Osteocyte (in vitro differentiated cells): ENCODE results near the gene PHC2. TPM values are rescaled to one million over a fixed set of nuclear protein-coding genes. Genes with fewer than 3 reads are reported as not detected.

Source experiments
- DNase-seq: peaks from one replicate; pipeline ENCODE4 v3.0.0; 2021; ENCODE audit warnings: mixed read lengths; ENCODE audit not compliant: unreplicated experiment; ENCODE audit errors: extremely low spot score
- H3K27ac Mint-ChIP-seq: one replicate; pipeline ENCODE4 v1.8.0; 2021; ENCODE audit warnings: mild to moderate bottlenecking, mixed read lengths; ENCODE audit not compliant: unreplicated experiment
- H3K27me3 Mint-ChIP-seq: one replicate; pipeline ENCODE4 v1.8.0; 2021; ENCODE audit warnings: mixed read lengths; ENCODE audit not compliant: unreplicated experiment
- H3K36me3 Mint-ChIP-seq: one replicate; pipeline ENCODE4 v1.8.0; 2021; ENCODE audit warnings: mixed read lengths; ENCODE audit not compliant: unreplicated experiment
- H3K4me1 Mint-ChIP-seq: one replicate; pipeline ENCODE4 v1.8.0; 2021; ENCODE audit warnings: mixed read lengths; ENCODE audit not compliant: unreplicated experiment
- H3K4me3 Mint-ChIP-seq: one replicate; pipeline ENCODE4 v1.8.0; 2021; ENCODE audit warnings: mild to moderate bottlenecking, moderate library complexity, mixed read lengths; ENCODE audit not compliant: unreplicated experiment
- H3K9me3 Mint-ChIP-seq: one replicate; pipeline ENCODE4 v1.8.0; 2021; ENCODE audit warnings: mixed read lengths; ENCODE audit not compliant: unreplicated experiment
- total RNA-seq: library from RNA; stranded (reverse); gene quantifications from 2 replicates; pipeline ENCODE4 v1.2.1, GENCODE V29; 2021
- TF ChIP-seq, protein P1 (sequence below): fragments of 200-600 bp; sonication (generic); IDR thresholded peaks from 2 replicates; pipeline ENCODE4 v1.5.0; 2021; ENCODE audit warnings: antibody characterized with exemption, mild to moderate bottlenecking, moderate library complexity

PHC2 gene
- total RNA-seq, 1 donor from 2014 or later, result 160 TPM

DNA sequence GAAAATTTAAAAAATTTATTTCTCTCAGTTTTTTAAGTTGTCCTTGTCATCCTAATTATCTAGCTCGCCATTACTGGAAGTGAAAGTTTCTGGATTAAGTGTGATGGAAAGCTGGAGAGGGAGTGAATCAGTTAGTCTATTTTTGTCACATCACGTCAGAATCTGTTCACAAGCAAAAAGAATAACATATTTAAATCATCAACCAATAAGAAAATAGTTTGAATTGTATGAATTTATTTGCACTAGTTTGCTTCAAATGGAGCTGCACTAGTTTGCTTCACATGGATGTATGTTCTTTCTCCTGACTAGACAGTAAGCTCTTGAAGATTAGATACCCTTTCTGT lies 22.8 kb downstream of the PHC2 start:
- TF ChIP-seq, protein P1, sequence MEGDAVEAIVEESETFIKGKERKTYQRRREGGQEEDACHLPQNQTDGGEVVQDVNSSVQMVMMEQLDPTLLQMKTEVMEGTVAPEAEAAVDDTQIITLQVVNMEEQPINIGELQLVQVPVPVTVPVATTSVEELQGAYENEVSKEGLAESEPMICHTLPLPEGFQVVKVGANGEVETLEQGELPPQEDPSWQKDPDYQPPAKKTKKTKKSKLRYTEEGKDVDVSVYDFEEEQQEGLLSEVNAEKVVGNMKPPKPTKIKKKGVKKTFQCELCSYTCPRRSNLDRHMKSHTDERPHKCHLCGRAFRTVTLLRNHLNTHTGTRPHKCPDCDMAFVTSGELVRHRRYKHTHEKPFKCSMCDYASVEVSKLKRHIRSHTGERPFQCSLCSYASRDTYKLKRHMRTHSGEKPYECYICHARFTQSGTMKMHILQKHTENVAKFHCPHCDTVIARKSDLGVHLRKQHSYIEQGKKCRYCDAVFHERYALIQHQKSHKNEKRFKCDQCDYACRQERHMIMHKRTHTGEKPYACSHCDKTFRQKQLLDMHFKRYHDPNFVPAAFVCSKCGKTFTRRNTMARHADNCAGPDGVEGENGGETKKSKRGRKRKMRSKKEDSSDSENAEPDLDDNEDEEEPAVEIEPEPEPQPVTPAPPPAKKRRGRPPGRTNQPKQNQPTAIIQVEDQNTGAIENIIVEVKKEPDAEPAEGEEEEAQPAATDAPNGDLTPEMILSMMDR, result no peak
- H3K27me3 Mint-ChIP-seq, result no peaks in the 10 kb centered on the region
- DNase-seq, result no peak
- H3K4me3 Mint-ChIP-seq, result no peak overlapping the region
- no peaks in the 10 kb centered on the region for H3K9me3 Mint-ChIP-seq
- H3K27ac Mint-ChIP-seq, result peak overlapping the region; percentile 36
- peaks cover 32% of the 10 kb centered on the region for H3K4me1 Mint-ChIP-seq
- peaks cover 5% of the 10 kb centered on the region for H3K36me3 Mint-ChIP-seq

DNA sequence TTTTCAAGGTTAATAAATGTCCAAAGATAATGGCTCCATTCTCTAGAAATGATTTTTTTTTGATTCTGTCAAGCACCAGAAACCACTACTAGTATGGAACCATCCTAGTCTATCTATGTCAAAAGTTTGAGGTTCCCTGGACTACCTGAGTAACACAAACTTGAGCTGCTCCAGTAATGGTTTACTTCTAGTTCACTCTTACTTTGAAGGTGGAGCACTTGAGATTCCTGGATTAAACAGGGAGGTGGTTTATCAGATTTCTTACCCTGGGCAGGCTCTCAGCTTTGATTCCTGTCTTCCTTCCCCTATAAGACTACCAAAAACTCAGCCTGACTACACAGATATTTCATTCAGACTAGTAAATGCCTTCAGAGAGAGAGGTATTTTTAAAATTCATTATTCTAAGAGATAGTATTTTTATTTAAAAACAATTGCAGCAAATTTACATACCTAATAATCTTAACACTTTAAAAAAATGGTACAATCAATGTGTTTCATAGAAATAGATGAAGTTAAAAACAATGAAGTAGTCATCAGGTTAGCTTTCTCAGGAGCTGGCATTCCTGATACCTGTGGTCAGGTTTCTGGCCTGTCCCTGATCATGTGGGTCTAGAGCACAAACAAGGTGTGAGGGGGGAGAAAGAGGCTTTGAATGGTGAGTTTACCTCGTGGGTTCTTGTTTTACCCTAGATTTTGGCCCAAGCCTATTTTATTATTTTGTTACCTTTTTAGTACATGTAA lies 23.4 kb downstream of the PHC2 start:
- Mint-ChIP-seq H3K4me1 (peaks cover 32% of the 10 kb centered on the region), H3K27me3 (no peaks in the 10 kb centered on the region), H3K27ac (no peak overlapping the region), H3K9me3 (no peaks in the 10 kb centered on the region), H3K4me3 (no peak overlapping the region), H3K36me3 (peaks cover 5% of the 10 kb centered on the region)
- DNase-seq, result no peak
- TF ChIP-seq, protein P1, result no peak

DNA sequence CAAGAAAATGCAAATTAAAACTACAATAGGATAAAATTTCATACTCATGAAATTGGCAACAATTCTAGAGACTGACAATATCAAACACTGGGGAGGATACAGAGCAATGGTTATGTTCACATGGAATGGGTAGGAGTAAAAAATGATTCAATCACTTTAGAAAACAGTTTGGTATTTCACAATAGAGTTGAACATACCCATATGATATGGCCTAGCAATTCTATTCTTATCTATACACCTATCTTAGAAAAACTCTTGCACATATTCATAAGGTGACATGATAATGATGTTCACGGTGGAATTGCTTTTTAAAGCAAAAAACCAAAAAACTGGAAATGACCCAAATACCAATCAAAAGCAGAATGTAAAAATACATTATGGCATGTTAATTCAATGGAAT lies 28.7 kb downstream of the PHC2 start:
- TF ChIP-seq, protein P1, result no peak
- H3K9me3 Mint-ChIP-seq, result no peaks in the 10 kb centered on the region
- H3K36me3 Mint-ChIP-seq, result peaks cover 5% of the 10 kb centered on the region
- H3K4me1 Mint-ChIP-seq, result no peaks in the 10 kb centered on the region
- no peak overlapping the region for H3K27ac Mint-ChIP-seq
- no peak for DNase-seq
- no peaks in the 10 kb centered on the region for H3K27me3 Mint-ChIP-seq
- H3K4me3 Mint-ChIP-seq, result no peak overlapping the region

DNA sequence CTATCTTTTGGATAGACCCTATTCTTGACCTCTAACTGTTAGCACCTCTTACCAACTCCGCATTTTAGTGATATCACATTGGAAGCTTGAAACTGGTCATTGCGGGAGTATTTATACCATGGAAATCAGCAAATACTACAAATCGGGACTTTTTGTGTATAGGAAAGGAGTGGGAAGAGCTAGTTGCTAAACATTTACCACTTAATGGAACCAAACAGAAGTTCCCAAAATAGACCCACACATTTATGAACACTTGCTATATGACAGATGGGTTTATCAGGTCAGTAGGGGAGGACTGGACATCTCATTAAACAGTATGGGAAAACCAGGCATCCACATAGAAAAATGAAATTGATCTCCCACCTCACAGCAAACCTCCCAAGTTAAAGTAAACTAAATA lies 29.4 kb downstream of the PHC2 start:
- Mint-ChIP-seq H3K4me3 (no peak overlapping the region), H3K27ac (no peak overlapping the region)
- DNase-seq, result no peak

DNA sequence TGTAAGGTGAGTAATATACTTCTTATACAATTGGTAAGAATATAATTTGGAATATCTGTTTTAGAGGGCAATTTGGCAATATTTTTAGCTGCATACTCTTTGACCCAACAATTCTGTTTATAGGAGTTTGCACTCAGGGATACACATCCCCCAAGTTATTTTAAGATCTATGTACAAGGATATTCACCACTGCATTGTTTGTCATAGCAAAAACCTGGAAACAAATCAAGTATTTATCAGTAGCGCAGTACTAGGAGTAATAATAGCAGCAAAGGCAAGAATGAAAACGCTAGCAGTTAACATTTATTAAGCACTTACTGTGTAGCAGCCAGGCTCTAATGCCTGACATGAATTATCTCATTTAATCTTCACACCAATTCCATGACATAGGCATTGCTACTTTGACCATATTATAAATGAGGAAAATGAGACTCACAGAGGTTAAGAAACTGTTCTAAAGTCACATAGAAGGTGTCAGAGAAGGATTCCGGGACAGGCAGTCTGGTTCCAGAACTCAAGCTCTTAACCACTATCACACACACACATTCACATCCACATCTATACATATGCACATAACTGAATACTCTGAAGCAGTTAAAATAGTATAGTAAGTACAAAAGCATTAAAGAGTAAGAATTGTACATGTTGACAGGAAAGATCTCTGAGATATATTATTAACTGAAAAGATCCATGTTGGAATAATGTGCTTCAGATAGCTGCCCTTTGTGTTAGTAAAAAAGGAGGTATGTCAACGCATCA lies 30.6 kb downstream of the PHC2 start:
- Mint-ChIP-seq H3K27me3 (no peaks in the 10 kb centered on the region), H3K4me1 (no peaks in the 10 kb centered on the region), H3K9me3 (no peaks in the 10 kb centered on the region), H3K36me3 (peaks cover 3% of the 10 kb centered on the region), H3K4me3 (no peak overlapping the region), H3K27ac (no peak overlapping the region)
- DNase-seq, result no peak
- TF ChIP-seq, protein P1, result no peak

More for the DNA sequence above, 29.4 kb downstream of the PHC2 start:
- Mint-ChIP-seq H3K36me3 (peaks cover 3% of the 10 kb centered on the region), H3K4me1 (no peaks in the 10 kb centered on the region), H3K27me3 (no peaks in the 10 kb centered on the region), H3K9me3 (no peaks in the 10 kb centered on the region)
- TF ChIP-seq, protein P1, result no peak
